GM20000 (cell line): ENCODE data around the gene RILPL1.
A peak's percentile ranks its signal among the peaks of the same experiment; 100 is the strongest.
"Not testable (repeated sequence)": the region's sequence is repeated elsewhere in the genome, so short reads cannot be mapped to it uniquely, and the experiment has no call there.

Experiments used
- DNase-seq: peaks from one replicate; pipeline ENCODE4 v3.0.0; 2012; ENCODE audit warnings: low spot score
- TF ChIP-seq, protein P1 (sequence below): IDR thresholded peaks from 2 replicates; pipeline ENCODE4 v1.5.1; 2012; ENCODE audit warnings: mild to moderate bottlenecking, control low read depth; ENCODE audit errors: extremely low read depth, missing control alignments

RILPL1 gene

DNA sequence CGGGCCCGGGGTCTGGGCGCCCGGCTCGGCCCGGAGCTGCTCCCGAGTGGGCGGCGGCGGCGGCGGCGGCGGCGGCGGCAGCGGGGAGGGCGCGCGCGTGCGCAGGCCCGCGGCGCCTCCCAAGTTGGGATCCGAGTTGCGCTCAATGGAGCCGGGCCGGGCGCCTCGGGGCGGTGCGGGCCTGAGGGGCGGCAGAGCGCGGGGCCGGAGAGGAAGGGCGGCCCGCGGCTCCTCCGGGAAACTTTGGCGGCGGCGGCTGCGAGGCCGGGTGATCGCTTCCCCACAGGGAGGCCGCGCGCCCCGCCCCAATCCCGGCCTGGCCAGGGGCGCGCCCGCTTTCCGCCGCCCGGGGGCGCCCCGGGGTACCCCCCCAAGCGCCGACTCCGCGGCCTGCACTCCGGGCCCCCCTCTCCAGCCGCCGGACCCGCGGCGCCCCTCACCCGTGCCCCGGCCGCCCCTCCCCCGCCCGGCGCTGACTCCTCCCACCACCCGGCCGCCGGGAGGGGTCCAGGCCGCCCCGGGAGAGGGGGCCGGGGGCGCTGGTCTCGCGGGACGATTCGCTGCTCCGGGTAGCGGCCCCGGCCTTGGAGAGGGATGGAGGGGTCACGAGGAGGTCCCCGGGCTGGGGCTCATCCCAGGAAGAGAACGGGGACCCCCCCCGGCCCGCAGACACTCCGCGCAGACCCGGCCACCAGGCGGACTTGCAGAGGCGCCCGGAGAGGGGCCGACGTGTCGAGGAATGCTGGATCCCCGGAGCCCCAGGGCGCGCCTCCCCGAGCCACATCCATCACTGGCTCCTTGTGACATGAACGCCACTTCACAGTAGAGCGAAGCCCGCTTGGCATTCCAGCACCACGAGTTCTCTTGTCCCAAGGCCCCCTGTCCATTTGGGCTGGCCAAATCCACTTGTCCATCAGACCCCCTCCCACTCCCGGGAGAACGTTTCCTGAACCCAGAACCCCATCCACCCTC lies at the start of gene RILPL1:
Gene RILPL1 (minus strand): TSS at position 48 of the 972 bp plus-strand sequence. CDS start 237 bp downstream, outside the sequence.
- TF ChIP-seq, protein P1, sequence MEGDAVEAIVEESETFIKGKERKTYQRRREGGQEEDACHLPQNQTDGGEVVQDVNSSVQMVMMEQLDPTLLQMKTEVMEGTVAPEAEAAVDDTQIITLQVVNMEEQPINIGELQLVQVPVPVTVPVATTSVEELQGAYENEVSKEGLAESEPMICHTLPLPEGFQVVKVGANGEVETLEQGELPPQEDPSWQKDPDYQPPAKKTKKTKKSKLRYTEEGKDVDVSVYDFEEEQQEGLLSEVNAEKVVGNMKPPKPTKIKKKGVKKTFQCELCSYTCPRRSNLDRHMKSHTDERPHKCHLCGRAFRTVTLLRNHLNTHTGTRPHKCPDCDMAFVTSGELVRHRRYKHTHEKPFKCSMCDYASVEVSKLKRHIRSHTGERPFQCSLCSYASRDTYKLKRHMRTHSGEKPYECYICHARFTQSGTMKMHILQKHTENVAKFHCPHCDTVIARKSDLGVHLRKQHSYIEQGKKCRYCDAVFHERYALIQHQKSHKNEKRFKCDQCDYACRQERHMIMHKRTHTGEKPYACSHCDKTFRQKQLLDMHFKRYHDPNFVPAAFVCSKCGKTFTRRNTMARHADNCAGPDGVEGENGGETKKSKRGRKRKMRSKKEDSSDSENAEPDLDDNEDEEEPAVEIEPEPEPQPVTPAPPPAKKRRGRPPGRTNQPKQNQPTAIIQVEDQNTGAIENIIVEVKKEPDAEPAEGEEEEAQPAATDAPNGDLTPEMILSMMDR, result peak; percentile 44
- DNase-seq, result peak; percentile 91

- no peak for DNase-seq
- TF ChIP-seq, protein P1, result no peak
Observed at GRCh38 chr12:123580772-123581171, 47.3 kb upstream of the RILPL1 start.

DNA sequence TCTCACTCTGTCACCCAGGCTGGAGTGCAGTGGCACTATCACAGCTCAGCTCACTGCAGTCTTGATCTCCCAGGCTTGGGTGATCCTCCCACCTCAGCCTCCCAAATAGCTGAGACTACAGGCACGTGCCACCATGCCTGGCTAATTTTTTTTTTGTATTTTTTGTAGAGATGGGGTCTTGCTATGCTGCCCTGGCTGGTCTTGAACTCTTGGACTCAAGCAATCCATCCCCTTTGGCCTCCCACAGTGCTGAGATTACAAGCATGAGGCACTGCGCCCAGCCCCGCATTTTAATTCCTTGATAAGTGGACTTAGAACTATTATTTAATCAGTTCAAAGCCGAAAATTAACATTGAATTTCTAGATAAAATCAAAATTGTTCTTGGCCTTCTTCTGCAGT lies 45.3 kb upstream of the RILPL1 start:
- not testable (repeated sequence) for DNase-seq

DNA sequence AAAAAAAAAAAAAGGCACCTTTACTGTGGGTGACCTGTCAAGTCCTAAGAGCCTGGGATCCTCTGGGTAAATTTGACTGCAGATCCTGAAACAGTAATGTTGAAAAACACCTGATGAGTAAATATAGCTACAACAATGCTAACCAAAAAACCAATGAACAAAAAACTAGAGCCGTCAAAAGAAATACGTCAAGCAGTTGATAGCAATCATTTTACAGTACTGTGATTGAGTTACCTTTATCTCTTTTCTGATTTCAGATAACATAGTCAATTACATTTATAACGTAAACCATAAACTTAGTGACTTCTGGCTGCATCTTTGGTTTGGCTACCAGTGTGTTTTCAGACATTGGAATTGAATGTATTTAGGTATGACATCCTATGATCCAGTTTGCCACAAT lies 44.7 kb upstream of the RILPL1 start:
- no peak for DNase-seq
- TF ChIP-seq, protein P1, result no peak

DNA sequence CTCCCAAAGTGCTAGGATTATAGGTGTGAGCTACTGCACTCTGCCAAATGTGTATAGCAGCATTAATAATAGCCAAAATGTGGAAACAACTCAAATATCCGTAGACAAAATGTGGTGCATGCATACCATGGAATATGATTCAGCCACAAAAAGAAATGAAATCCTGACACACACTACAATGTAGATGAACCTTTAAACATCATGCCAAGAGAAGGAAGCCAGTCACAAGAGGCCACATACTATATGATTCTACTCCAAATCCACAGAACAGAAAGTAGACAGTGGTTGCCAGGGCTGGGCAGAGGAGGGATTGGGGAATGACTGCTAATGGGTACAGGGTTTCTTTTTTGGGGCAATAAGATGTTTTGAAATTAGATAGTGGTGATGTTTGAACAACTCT lies 43.1 kb upstream of the RILPL1 start:
- no peak for DNase-seq
- TF ChIP-seq, protein P1, result no peak

DNA sequence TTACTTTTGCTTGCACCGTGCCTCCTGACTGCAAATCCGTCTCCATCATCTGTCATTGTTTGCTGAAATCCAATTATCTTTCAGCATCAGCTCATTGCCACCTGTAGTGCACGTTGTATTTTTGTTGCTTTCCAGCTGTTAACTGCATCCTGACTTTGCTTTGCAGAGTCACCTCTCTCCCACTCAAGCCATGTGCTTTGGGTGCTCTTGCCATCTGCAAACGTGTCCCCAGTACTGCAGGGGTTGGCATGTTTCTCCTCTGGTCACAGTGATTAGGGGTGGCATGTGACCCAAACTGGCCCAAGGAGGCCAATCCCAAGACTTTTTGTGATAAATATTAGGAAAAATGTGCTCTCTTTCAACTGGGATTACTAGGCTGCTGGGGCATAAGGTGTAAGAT lies 40.4 kb upstream of the RILPL1 start:
- TF ChIP-seq, protein P1, result no peak
- no peak for DNase-seq

DNA sequence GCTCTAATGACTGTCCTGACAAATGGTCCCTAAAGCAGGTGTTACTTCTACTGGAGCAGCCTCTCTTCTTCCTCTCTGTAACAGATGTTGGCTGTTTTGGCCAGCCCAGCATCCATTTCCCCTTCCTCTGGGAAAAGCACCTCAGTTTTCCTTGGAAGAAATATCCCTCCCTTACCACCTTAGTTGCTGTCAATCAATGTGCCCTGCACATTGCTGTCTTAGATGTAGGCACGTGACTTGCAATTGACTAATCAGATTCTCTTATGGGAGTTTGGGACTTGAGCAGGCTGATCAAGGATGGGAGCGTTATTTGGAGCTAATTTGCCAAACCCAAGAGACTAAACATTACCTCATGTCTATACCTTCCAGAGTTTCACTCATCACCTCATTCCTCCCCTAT lies 38.9 kb upstream of the RILPL1 start:
- no peak for DNase-seq
- TF ChIP-seq, protein P1, result no peak
